Lower leg skin (tissue), 4 donors: ENCODE measurements around the gene PRMT2. TPM values are rescaled to one million over a fixed set of nuclear protein-coding genes. Genes with fewer than 3 reads are reported as not detected.
A peak's percentile ranks its signal among the peaks of the same experiment; 100 is the strongest.

Source experiments
- DNase-seq, 2 donors: peaks; one replicate each; pipeline ENCODE4 v3.0.0-alpha.2; 2019; ENCODE audit warnings: low spot score in 2 of 2
- H3K4me3 ChIP-seq: fragments of 200-600 bp; sonication (generic); 2 replicates; pipeline ENCODE4 v1.5.1; 2017; ENCODE audit warnings: mild to moderate bottlenecking, low read depth; ENCODE audit not compliant: poor library complexity, severe bottlenecking
- CTCF ChIP-seq, 3 donors: fragments of 450-650 bp; IDR thresholded peaks; one replicate each; pipeline ENCODE4 v1.5.1; 2016; ENCODE audit warnings: antibody characterized with exemption in 3 of 3, mild to moderate bottlenecking in 3 of 3, moderate library complexity in 2 of 3
- POLR2A ChIP-seq, 2 donors: fragments of 450-650 bp; IDR thresholded peaks; one replicate each; pipeline ENCODE4 v1.6.1; 2016 to 2017; ENCODE audit warnings: antibody characterized with exemption in 2 of 2, mild to moderate bottlenecking in 1 of 2, moderate library complexity in 1 of 2
- WGBS, 2 donors: methylation state at CpG; one replicate each; pipeline ENCODE4 v1.1.5; 2018; 5-methylcytosine and 5-hydroxymethylcytosine counted together
- intact Hi-C: fragments of 100-400 bp; cut with DNase I; formaldehyde crosslinking; loops from one replicate; pipeline ENCODE4 v1.15.0; 2023; ENCODE audit warnings: low total_unique reads
- total RNA-seq, 4 donors: library from RNA; depleted of rRNA; stranded (reverse); fragments of >200 nt; gene quantifications; one replicate each; pipeline ENCODE4 v1.1.0, GENCODE V29; 2016

PRMT2 gene
- total RNA-seq, 4 donors from 2014 or later = 88.0 to 115 (median 95.2) TPM

GRCh38 chr21:46663754-46664153 lies 28.3 kb downstream of the PRMT2 start:
- WGBS, 2 donors = 66 to 74% methylated on average over 7 to 8 of the region's 8 CpGs
- DNase-seq = no peak
- TF ChIP-seq CTCF (IDR thresholded peaks at IDR 0.05) (no peak), POLR2A (IDR thresholded peaks at IDR 0.05) (no peak)
- no peak overlapping the region for H3K4me3 ChIP-seq
- intact Hi-C loops = no loop called here

- intact Hi-C loops = no loop called here
- no peak for DNase-seq
- no peak overlapping the region for H3K4me3 ChIP-seq
- TF ChIP-seq POLR2A (IDR thresholded peaks at IDR 0.05) = no peak
- TF ChIP-seq CTCF (IDR thresholded peaks at IDR 0.05) = no peak
- WGBS, 2 donors = 87 to 89% methylated on average over 24 of the region's 24 CpGs
Observed at GRCh38 chr21:46664316-46664995, 29.0 kb downstream of the PRMT2 start.

- WGBS, 2 donors = 75 to 83% methylated on average over 3 of the region's 3 CpGs
Observed at GRCh38 chr21:46665566-46665965, 30.1 kb downstream of the PRMT2 start.

GRCh38 chr21:46666941-46667740 lies 31.7 kb downstream of the PRMT2 start:
- intact Hi-C loops = no loop called here
- H3K4me3 ChIP-seq = peak overlapping the region; percentile 21
- TF ChIP-seq CTCF (IDR thresholded peaks at IDR 0.05) = no peak
- TF ChIP-seq POLR2A (IDR thresholded peaks at IDR 0.05) = no peak
- DNase-seq = no peak
- 10 to 12% methylated on average over 34 of the region's 53 CpGs for WGBS, 2 donors

More at GRCh38 chr21:46665566-46665965, 30.1 kb downstream of the PRMT2 start:
- no peak overlapping the region for H3K4me3 ChIP-seq
- intact Hi-C loops = no loop called here
- TF ChIP-seq CTCF (IDR thresholded peaks at IDR 0.05) = no peak
- no peak for TF ChIP-seq POLR2A (IDR thresholded peaks at IDR 0.05)
- no peak for DNase-seq

GRCh38 chr21:46667741-46668380 lies 32.4 kb downstream of the PRMT2 start:
- peak overlapping the region; percentile 21 for H3K4me3 ChIP-seq
- 1% methylated on average over 26 to 32 of the region's 53 CpGs for WGBS, 2 donors
- DNase-seq = no peak
- no peak for TF ChIP-seq CTCF (IDR thresholded peaks at IDR 0.05)
- TF ChIP-seq POLR2A (IDR thresholded peaks at IDR 0.05) = no peak
- intact Hi-C loops = no loop called here
